OCI-LY1 (cell line): Measurements from ENCODE around the gene CA9.

Experiments
- H2AFZ ChIP-seq: fragments of 200-600 bp; sonication (generic), shearing (Covaris generic); 2 replicates; pipeline ENCODE4 v1.6.0; 2014; ENCODE audit warnings: antibody characterized with exemption, mild to moderate bottlenecking, low read length
- H3F3A ChIP-seq: fragments of 200-600 bp; sonication (generic), shearing (Covaris generic); 2 replicates; pipeline ENCODE4 v1.6.0; 2014; ENCODE audit warnings: mild to moderate bottlenecking, antibody characterized with exemption, low read length, moderate library complexity; ENCODE audit not compliant: insufficient read depth
- H3K27ac ChIP-seq: fragments of 200-600 bp; sonication (generic); 2 replicates; pipeline ENCODE4 v1.5.1; 2014; ENCODE audit warnings: low read length, mixed run types, mild to moderate bottlenecking, low read depth; ENCODE audit not compliant: poor library complexity, severe bottlenecking
- H3K27me3 ChIP-seq: fragments of 200-600 bp; sonication (generic); 2 replicates; pipeline ENCODE4 v1.6.0; 2014; ENCODE audit warnings: antibody characterized with exemption, mild to moderate bottlenecking, low read length, moderate library complexity; ENCODE audit not compliant: insufficient read depth
- H3K36me3 ChIP-seq: fragments of 200-600 bp; sonication (generic); 2 replicates; pipeline ENCODE4 v1.6.1; 2014; ENCODE audit warnings: mild to moderate bottlenecking, antibody characterized with exemption, low read length, moderate library complexity, mixed read lengths; ENCODE audit not compliant: insufficient read depth
- H3K4me1 ChIP-seq: fragments of 200-600 bp; sonication (generic); 2 replicates; pipeline ENCODE4 v1.5.1; 2014; ENCODE audit warnings: mild to moderate bottlenecking, low read length, moderate library complexity; ENCODE audit not compliant: insufficient read depth, severe bottlenecking
- H3K4me2 ChIP-seq: fragments of 200-600 bp; sonication (generic), shearing (Covaris generic); 2 replicates; pipeline ENCODE4 v1.6.1; 2014; ENCODE audit warnings: low read length
- H3K4me3 ChIP-seq: fragments of 200-600 bp; sonication (generic); 2 replicates; pipeline ENCODE4 v1.5.1; 2014; ENCODE audit warnings: low read length, low read depth, mild to moderate bottlenecking, mixed read lengths; ENCODE audit not compliant: poor library complexity, severe bottlenecking
- H3K79me2 ChIP-seq: fragments of 200-600 bp; shearing (Covaris generic); 2 replicates; pipeline ENCODE4 v1.6.1; 2016; ENCODE audit warnings: mixed run types, low read length, mixed read lengths; ENCODE audit not compliant: insufficient read depth
- H3K9ac ChIP-seq: fragments of 200-600 bp; sonication (generic), shearing (Covaris generic); 2 replicates; pipeline ENCODE4 v1.6.1; 2014; ENCODE audit warnings: mild to moderate bottlenecking, low read length, mixed read lengths
- H3K9me2 ChIP-seq: fragments of 200-600 bp; sonication (generic), shearing (Covaris generic); 2 replicates; pipeline ENCODE4 v1.6.1; 2014; ENCODE audit warnings: low read depth, mild to moderate bottlenecking, low read length, mixed read lengths
- H3K9me3 ChIP-seq: fragments of 200-600 bp; shearing (Covaris generic); 2 replicates; pipeline ENCODE4 v1.6.1; 2014; ENCODE audit warnings: low read length, mixed read lengths
- H4K20me1 ChIP-seq: fragments of 200-600 bp; sonication (generic), shearing (Covaris generic); 2 replicates; pipeline ENCODE4 v1.6.0; 2016; ENCODE audit warnings: mild to moderate bottlenecking, low read length; ENCODE audit not compliant: insufficient read depth
- EZH2 ChIP-seq: fragments of 200-600 bp; sonication (generic), shearing (Covaris generic); IDR thresholded peaks from 2 replicates; pipeline ENCODE4 v1.8.0; 2017; ENCODE audit warnings: borderline replicate concordance, mixed run types, mild to moderate bottlenecking, antibody characterized with exemption, low read length, moderate library complexity, mixed read lengths
- TF ChIP-seq, protein P1 (sequence below): fragments of 200-600 bp; sonication (generic), shearing (Covaris generic); IDR thresholded peaks from 2 replicates; pipeline ENCODE4 v1.5.1; 2017; ENCODE audit warnings: mild to moderate bottlenecking, antibody characterized with exemption, low read length, moderate library complexity, mixed read lengths

Gene CA9

DNA sequence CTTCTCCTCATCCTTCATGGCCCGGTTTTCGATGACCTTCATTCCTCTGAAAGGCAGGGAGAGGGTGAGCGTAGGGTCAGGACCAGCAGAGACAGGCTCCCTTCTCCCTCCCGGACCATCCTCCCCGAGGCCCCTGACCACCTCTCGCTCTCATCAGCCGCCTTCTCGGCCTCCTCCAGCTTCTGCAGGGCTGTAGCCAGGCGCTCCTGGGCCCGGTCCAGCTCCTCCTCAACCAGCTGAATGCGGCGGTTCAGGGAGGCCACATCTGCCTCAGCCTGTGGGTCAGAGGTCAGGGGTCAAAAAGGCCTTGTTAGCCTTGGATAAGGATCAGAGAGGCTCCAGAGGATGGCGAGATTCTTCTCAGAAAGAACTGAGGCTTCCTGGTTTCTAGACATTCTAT is 11.8 kb downstream of the CA9 start:
- Histone ChIP-seq H3K9me3 (no peaks in the 10 kb centered on the region), H3K27me3 (no peaks in the 10 kb centered on the region; the same call in 1 of the 2 replicates), H3K36me3 (no peaks in the 10 kb centered on the region), H2AFZ (no peak overlapping the region), H3K4me1 (peaks cover 34% of the 10 kb centered on the region), H3K4me3 (no peak overlapping the region), H4K20me1 (no peaks in the 10 kb centered on the region), H3K9me2 (no peaks in the 10 kb centered on the region), H3F3A (no peaks in the 10 kb centered on the region), H3K4me2 (no peak overlapping the region), H3K9ac (no peak overlapping the region), H3K27ac (no peak overlapping the region), H3K79me2 (no peaks in the 10 kb centered on the region)
- TF ChIP-seq EZH2: no peak
- TF ChIP-seq, protein P1, sequence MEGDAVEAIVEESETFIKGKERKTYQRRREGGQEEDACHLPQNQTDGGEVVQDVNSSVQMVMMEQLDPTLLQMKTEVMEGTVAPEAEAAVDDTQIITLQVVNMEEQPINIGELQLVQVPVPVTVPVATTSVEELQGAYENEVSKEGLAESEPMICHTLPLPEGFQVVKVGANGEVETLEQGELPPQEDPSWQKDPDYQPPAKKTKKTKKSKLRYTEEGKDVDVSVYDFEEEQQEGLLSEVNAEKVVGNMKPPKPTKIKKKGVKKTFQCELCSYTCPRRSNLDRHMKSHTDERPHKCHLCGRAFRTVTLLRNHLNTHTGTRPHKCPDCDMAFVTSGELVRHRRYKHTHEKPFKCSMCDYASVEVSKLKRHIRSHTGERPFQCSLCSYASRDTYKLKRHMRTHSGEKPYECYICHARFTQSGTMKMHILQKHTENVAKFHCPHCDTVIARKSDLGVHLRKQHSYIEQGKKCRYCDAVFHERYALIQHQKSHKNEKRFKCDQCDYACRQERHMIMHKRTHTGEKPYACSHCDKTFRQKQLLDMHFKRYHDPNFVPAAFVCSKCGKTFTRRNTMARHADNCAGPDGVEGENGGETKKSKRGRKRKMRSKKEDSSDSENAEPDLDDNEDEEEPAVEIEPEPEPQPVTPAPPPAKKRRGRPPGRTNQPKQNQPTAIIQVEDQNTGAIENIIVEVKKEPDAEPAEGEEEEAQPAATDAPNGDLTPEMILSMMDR: no peak

DNA sequence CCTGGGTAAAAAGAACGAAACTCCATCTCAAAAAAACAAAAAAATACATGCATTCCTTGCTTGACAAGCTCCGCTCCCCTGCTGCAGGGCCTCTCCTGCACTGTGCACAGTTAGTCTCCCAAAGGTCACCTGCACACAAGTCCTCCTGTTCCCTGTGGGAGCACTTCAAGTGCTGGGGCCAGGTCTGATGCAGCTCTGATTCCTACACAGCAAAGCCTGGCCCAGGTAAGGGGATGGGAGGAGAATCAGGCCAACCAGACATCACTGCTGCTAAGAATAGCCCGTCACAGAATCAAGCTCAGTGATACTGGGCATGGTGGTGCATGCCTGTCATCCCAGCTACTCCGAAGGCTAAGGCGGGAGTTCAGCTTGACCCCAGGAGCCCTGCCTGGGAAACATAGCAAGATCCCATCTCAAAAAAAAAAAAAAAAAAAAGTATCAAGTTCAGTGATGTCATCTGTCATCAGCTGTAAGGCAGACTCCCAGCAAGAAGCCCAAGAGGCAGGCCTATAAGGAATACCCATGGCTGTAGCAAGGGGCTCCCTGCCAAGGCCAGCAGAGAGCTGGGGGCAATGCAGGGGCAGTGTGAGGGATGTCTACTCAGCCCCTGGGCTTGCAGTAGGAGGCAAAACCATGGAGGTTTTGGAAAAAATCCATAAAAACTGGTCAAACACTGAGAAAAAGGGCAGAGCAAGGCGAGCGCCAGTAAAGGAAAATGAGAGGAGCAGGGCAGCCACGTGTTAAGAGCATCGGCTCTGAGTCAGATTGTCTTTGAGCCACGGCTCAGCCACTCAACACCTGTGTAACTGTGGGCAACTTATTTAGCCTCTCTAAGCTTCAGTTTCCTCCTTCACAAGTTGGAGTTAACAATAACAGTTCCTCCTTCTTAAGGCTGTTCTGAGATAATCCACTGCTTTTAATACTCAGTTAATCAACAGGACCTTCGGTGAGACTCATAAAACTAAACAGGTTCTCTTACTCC is 12.8 kb downstream of the CA9 start:
- Histone ChIP-seq H3K4me2 (peak overlapping the region; percentile 19; the same call in 1 of the 2 replicates), H3K79me2 (no peaks in the 10 kb centered on the region), H4K20me1 (no peaks in the 10 kb centered on the region), H3F3A (no peaks in the 10 kb centered on the region), H3K4me1 (peaks cover 37% of the 10 kb centered on the region), H3K27ac (no peak overlapping the region), H3K9me3 (no peaks in the 10 kb centered on the region), H3K36me3 (no peaks in the 10 kb centered on the region), H3K9ac (no peak overlapping the region), H2AFZ (no peak overlapping the region), H3K9me2 (no peaks in the 10 kb centered on the region), H3K27me3 (no peaks in the 10 kb centered on the region; the same call in 1 of the 2 replicates), H3K4me3 (no peak overlapping the region)
- TF ChIP-seq EZH2: no peak
- TF ChIP-seq, protein P1: no peak

DNA sequence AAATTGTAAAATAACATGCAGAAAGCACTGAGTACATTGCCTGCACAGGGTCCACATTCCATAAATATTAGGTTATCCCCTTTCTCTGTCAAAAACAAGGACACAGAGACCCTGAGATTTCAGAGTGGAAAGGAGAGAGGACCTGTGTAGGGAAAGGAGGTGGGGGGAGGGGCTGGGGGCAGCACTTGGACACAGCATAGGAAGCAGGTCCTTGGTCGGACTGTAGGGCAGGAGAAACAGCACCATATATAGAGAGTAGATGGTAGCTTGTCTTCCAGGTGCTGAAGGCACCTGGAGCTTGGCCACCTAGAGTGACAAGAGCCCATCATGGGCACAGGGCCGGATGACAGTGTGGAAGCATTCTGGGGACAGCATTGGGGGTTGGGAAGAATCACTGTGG is 13.6 kb downstream of the CA9 start:
- no peaks in the 10 kb centered on the region for H4K20me1 ChIP-seq
- H3K9me2 ChIP-seq: no peaks in the 10 kb centered on the region
- H3K27me3 ChIP-seq: no peaks in the 10 kb centered on the region; the same call in 1 of the 2 replicates
- no peaks in the 10 kb centered on the region for H3K79me2 ChIP-seq
- H3K4me1 ChIP-seq: peaks cover 37% of the 10 kb centered on the region
- no peak overlapping the region for H3K4me3 ChIP-seq
- H3K4me2 ChIP-seq: no peak overlapping the region; the same call in 1 of the 2 replicates
- H3K36me3 ChIP-seq: no peaks in the 10 kb centered on the region
- no peak overlapping the region for H3K9ac ChIP-seq
- H2AFZ ChIP-seq: no peak overlapping the region
- H3F3A ChIP-seq: 0 out of 2 replicates have a peak, but pooled peaks cover under 1% of the 10 kb centered on the region
- no peaks in the 10 kb centered on the region for H3K9me3 ChIP-seq
- H3K27ac ChIP-seq: no peak overlapping the region
- TF ChIP-seq EZH2: no peak
- TF ChIP-seq, protein P1: no peak
